ENCODE measurements around the gene SLC38A6. TPM values are rescaled to one million over a fixed set of nuclear protein-coding genes. Genes with fewer than 3 reads are reported as not detected.

Gene SLC38A6
- polyA plus RNA-seq, 3 donors: 2.7 to 11.8 (median 6.4) TPM

- H3K27ac ChIP-seq (ENCODE audit: low read depth, low read length): no peak overlapping the region
- 96 to 100% (median 99%) methylated on average over 3 of the region's 3 CpGs for WGBS, 3 donors
These were observed 8.0 kb upstream of the SLC38A6 start for GRCh38 chr14:60973070-60973469.

GRCh38 chr14:60974090-60974651 is 6.9 kb upstream of the SLC38A6 start:
- no peak overlapping the region for H3K27ac ChIP-seq (ENCODE audit: low read depth, low read length)
- 88 to 93% (median 90%) methylated on average over 6 of the region's 6 CpGs for WGBS, 3 donors

GRCh38 chr14:60975551-60975950 is 5.5 kb upstream of the SLC38A6 start:
- H3K27ac ChIP-seq (ENCODE audit: low read depth, low read length): no peak overlapping the region
- 46 to 61% (median 60%) methylated on average over 2 of the region's 2 CpGs for WGBS, 3 donors

GRCh38 chr14:60977847-60978246 is 3.2 kb upstream of the SLC38A6 start:
- no peak overlapping the region for H3K27ac ChIP-seq (ENCODE audit: low read depth, low read length)
- WGBS, 3 donors: 50 to 62% (median 61%) methylated on average over 2 of the region's 2 CpGs

GRCh38 chr14:60981633-60982455 is 799 bp downstream of the SLC38A6 start:
- no peak overlapping the region for H3K27ac ChIP-seq (ENCODE audit: low read depth, low read length)
- 7 to 11% (median 8%) methylated on average over 12 of the region's 12 CpGs for WGBS, 3 donors

- WGBS, 3 donors: 89 to 92% (median 91%) methylated on average over 1 of the region's 1 CpG
- no peak overlapping the region for H3K27ac ChIP-seq (ENCODE audit: low read depth, low read length)
These were observed 3.2 kb downstream of the SLC38A6 start for GRCh38 chr14:60984196-60984595.

GRCh38 chr14:60986500-60986899 is 5.5 kb downstream of the SLC38A6 start:
- no peak overlapping the region for H3K27ac ChIP-seq (ENCODE audit: low read depth, low read length)
- WGBS, 3 donors: 95 to 99% (median 98%) methylated on average over 2 of the region's 2 CpGs

- H3K27ac ChIP-seq (ENCODE audit: low read depth, low read length): no peak overlapping the region
- WGBS, 3 donors: 53 to 76% (median 59%) methylated on average over 2 of the region's 2 CpGs
These were observed 8.6 kb downstream of the SLC38A6 start for GRCh38 chr14:60989599-60989998.

- WGBS, 3 donors: 84 to 97% (median 95%) methylated on average over 9 of the region's 9 CpGs
- H3K27ac ChIP-seq (ENCODE audit: low read depth, low read length): no peak overlapping the region
These were observed 17.6 kb downstream of the SLC38A6 start for GRCh38 chr14:60998617-60999016.

- 93 to 96% (median 96%) methylated on average over 2 of the region's 2 CpGs for WGBS, 3 donors
These were observed 18.5 kb downstream of the SLC38A6 start for GRCh38 chr14:60999536-60999935.

GRCh38 chr14:61003571-61003970 is 22.5 kb downstream of the SLC38A6 start:
- WGBS, 3 donors: 92 to 97% (median 93%) methylated on average over 1 of the region's 1 CpG

More at GRCh38 chr14:60999536-60999935, 18.5 kb downstream of the SLC38A6 start:
- H3K27ac ChIP-seq (ENCODE audit: low read depth, low read length): no peak overlapping the region

GRCh38 chr14:61019537-61019936 is 38.5 kb downstream of the SLC38A6 start:
- 72 to 95% (median 83%) methylated on average over 1 of the region's 1 CpG for WGBS, 3 donors
- H3K27ac ChIP-seq (ENCODE audit: low read depth, low read length): no peak overlapping the region

More at GRCh38 chr14:61003571-61003970, 22.5 kb downstream of the SLC38A6 start:
- H3K27ac ChIP-seq (ENCODE audit: low read depth, low read length): no peak overlapping the region

GRCh38 chr14:61025251-61026223 is 44.5 kb downstream of the SLC38A6 start:
- no peak overlapping the region for H3K27ac ChIP-seq (ENCODE audit: low read depth, low read length)
- WGBS, 3 donors: 56 to 58% (median 58%) methylated on average over 7 of the region's 7 CpGs

GRCh38 chr14:61026526-61026925 is 45.5 kb downstream of the SLC38A6 start:
- 60 to 91% (median 61%) methylated on average over 2 of the region's 2 CpGs for WGBS, 3 donors
- H3K27ac ChIP-seq (ENCODE audit: low read depth, low read length): no peak overlapping the region

- H3K27ac ChIP-seq (ENCODE audit: low read depth, low read length): no peak overlapping the region
These were observed 50.0 kb downstream of the SLC38A6 start for GRCh38 chr14:61031026-61031425.

GRCh38 chr14:61033054-61033453 is 52.0 kb downstream of the SLC38A6 start:
- H3K27ac ChIP-seq (ENCODE audit: low read depth, low read length): no peak overlapping the region
- 67 to 91% (median 81%) methylated on average over 3 of the region's 3 CpGs for WGBS, 3 donors

- no peak overlapping the region for H3K27ac ChIP-seq (ENCODE audit: low read depth, low read length)
These were observed 52.8 kb downstream of the SLC38A6 start for GRCh38 chr14:61033855-61034254.

- 61 to 68% (median 68%) methylated on average over 4 of the region's 4 CpGs for WGBS, 3 donors
- no peak overlapping the region for H3K27ac ChIP-seq (ENCODE audit: low read depth, low read length)
These were observed 53.5 kb downstream of the SLC38A6 start for GRCh38 chr14:61034416-61035120.
